Fibroblast of lung (primary cell): ENCODE data around the gene SFTPB. TPM values are rescaled to one million over a fixed set of nuclear protein-coding genes. Genes with fewer than 3 reads are reported as not detected.

ENCODE experiments used
- DNase-seq, 2 donors: peaks; one replicate each; pipeline versions ENCODE4 v3.0.0 to v3.0.0-alpha.2; 2010; ENCODE audit warnings: low read depth in 2 of 2
- H2AFZ ChIP-seq: 2 replicates; pipeline ENCODE4 v1.5.1; 2012; ENCODE audit warnings: low read length, control low read depth, inconsistent platforms
- H3K27ac ChIP-seq: 2 replicates; pipeline ENCODE4 v1.5.1; 2011; ENCODE audit warnings: low read length, control low read depth; ENCODE audit not compliant: insufficient read depth
- H3K27me3 ChIP-seq: 2 replicates; pipeline ENCODE4 v1.5.1; 2011; ENCODE audit warnings: mild to moderate bottlenecking, low read length; ENCODE audit not compliant: control insufficient read depth, insufficient read depth
- H3K36me3 ChIP-seq: 2 replicates; pipeline ENCODE4 v1.5.1; 2011; ENCODE audit warnings: low read length; ENCODE audit not compliant: control insufficient read depth, insufficient read depth
- H3K4me1 ChIP-seq: 2 replicates; pipeline ENCODE4 v1.5.1; 2011; ENCODE audit warnings: low read length; ENCODE audit not compliant: control insufficient read depth, insufficient read depth; ENCODE audit errors: extremely low read depth
- H3K4me2 ChIP-seq: 2 replicates; pipeline ENCODE4 v1.5.1; 2011; ENCODE audit warnings: low read length, control low read depth; ENCODE audit not compliant: insufficient read depth; ENCODE audit errors: extremely low read depth
- H3K4me3 ChIP-seq, 4 experiments: fragments of 200-600 bp in 1 of 4; sonication (generic) in 1 of 4; replicated peaks in 1 of 4; 2 replicates each; pipeline ENCODE4 v1.5.1; 2011 to 2016; ENCODE audit warnings: low read length in 4 of 4, low read depth in 3 of 4, mild to moderate bottlenecking in 3 of 4, control low read depth in 2 of 4, inconsistent platforms in 1 of 4, mixed read lengths in 1 of 4; ENCODE audit not compliant: insufficient read depth in 1 of 4; ENCODE audit errors: control extremely low read depth in 1 of 4
- H3K79me2 ChIP-seq: 2 replicates; pipeline ENCODE4 v1.5.1; 2012; ENCODE audit warnings: mild to moderate bottlenecking, low read length, inconsistent platforms; ENCODE audit not compliant: control insufficient read depth, insufficient read depth
- H3K9ac ChIP-seq: 2 replicates; pipeline ENCODE4 v1.5.1; 2011; ENCODE audit warnings: mild to moderate bottlenecking, low read length, control low read depth; ENCODE audit not compliant: insufficient read depth
- H3K9me3 ChIP-seq: 2 replicates; pipeline ENCODE4 v1.5.1; 2012; ENCODE audit warnings: low read depth, low read length; ENCODE audit not compliant: control insufficient read depth, insufficient read depth
- H4K20me1 ChIP-seq: 2 replicates; pipeline ENCODE4 v1.5.1; 2011; ENCODE audit warnings: low read length; ENCODE audit not compliant: control insufficient read depth, insufficient read depth; ENCODE audit errors: extremely low read depth
- EZH2 ChIP-seq: IDR thresholded peaks from 2 replicates; pipeline ENCODE4 v1.5.1; 2012; ENCODE audit warnings: low read length, control low read depth, mild to moderate bottlenecking; ENCODE audit errors: missing control alignments
- polyA plus RNA-seq, 2 donors: library from polyadenylated mRNA; depleted of rRNA in 1 of 2; stranded (reverse) in 1 of 2; unstranded in 1 of 2; fragments of >200 nt; gene quantifications; 2 replicates each; pipeline ENCODE4 v1.2.1, GENCODE V29; 2011 to 2012; ENCODE audit warnings: missing spikeins in 1 of 2
- total RNA-seq: library from RNA; depleted of rRNA; stranded (reverse); fragments of >200 nt; gene quantifications from 2 replicates; pipeline ENCODE4 v1.2.1, GENCODE V29; 2014
- TF ChIP-seq, protein P1 (sequence below), 2 donors: IDR thresholded peaks in 1 of 2; conservative IDR thresholded peaks in 1 of 2; 1 replicate in 1 of 2; 2 replicates in 1 of 2; pipeline ENCODE4 v1.5.1; 2011 to 2012; ENCODE audit warnings: low read length in 2 of 2, control low read depth in 1 of 2, inconsistent platforms in 1 of 2, low read depth in 1 of 2, mild to moderate bottlenecking in 1 of 2

SFTPB gene
- total and polyA plus RNA-seq, 2 donors (not counting 1 experiment from before 2014, with no cell fraction given): not detected

DNA sequence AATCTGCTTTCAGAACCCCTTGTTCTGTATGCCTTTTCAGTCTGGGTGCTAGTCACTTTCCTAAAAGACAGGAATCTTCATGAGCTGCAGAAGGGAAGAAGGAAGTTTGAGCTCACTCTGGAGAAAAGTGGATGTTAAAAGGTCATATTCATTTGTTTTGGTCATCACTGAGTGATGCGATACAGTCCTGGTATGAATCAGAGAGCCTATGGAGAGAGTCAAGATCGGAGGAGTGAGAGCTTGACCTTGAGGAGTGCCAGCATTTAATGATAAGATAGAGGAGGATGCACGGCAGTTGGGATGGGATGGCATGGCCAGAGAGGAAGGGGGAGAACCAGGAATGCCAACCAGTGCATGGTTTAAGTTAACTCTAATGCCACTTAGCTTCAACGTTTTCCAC, 32.4 kb downstream of the SFTPB start:
- Histone ChIP-seq H3K4me2 (no peak overlapping the region), H3K27me3 (no peaks in the 10 kb centered on the region), H2AFZ (no peak overlapping the region), H3K27ac (no peak overlapping the region), H3K4me3 (no peak overlapping the region), H3K9me3 (no peaks in the 10 kb centered on the region), H3K9ac (no peak overlapping the region), H3K36me3 (peaks cover 19% of the 10 kb centered on the region), H3K79me2 (peaks cover 3% of the 10 kb centered on the region), H4K20me1 (no peaks in the 10 kb centered on the region), H3K4me1 (no peaks in the 10 kb centered on the region)
- TF ChIP-seq, protein P1, sequence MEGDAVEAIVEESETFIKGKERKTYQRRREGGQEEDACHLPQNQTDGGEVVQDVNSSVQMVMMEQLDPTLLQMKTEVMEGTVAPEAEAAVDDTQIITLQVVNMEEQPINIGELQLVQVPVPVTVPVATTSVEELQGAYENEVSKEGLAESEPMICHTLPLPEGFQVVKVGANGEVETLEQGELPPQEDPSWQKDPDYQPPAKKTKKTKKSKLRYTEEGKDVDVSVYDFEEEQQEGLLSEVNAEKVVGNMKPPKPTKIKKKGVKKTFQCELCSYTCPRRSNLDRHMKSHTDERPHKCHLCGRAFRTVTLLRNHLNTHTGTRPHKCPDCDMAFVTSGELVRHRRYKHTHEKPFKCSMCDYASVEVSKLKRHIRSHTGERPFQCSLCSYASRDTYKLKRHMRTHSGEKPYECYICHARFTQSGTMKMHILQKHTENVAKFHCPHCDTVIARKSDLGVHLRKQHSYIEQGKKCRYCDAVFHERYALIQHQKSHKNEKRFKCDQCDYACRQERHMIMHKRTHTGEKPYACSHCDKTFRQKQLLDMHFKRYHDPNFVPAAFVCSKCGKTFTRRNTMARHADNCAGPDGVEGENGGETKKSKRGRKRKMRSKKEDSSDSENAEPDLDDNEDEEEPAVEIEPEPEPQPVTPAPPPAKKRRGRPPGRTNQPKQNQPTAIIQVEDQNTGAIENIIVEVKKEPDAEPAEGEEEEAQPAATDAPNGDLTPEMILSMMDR (conservative IDR thresholded peaks at IDR 0.05 in 1 of 2, IDR thresholded peaks at IDR 0.05 in 1 of 2; ENCODE audit: low read depth in 1 of 2, low read length in 2 of 2): no peak
- TF ChIP-seq EZH2: no peak
- DNase-seq: no peak

DNA sequence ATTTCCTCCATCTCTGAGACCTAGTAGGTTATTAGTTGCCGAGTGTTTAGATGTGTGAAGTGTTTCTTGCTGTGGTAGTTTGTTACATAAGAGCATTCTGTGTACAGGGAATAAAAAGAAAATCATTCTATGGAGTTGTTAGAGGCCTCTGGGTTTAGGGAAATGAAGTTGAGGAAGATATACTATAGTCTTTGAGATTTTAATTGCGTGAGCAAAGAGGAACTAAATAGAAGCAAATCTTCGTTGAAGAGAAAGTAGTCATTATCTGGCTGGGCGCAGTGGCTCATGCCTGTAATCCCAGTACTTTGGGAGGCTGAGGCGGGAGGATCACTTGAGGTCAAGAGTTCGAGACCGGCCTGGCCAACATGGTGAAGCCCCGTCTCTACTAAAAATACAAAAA, 33.0 kb downstream of the SFTPB start:
- no peak overlapping the region for H3K4me3 ChIP-seq
- no peaks in the 10 kb centered on the region for H3K9me3 ChIP-seq
- H3K36me3 ChIP-seq: peaks cover 20% of the 10 kb centered on the region
- no peak overlapping the region for H3K4me2 ChIP-seq
- DNase-seq: no peak
- no peaks in the 10 kb centered on the region for H3K4me1 ChIP-seq
- TF ChIP-seq EZH2: no peak
- TF ChIP-seq, protein P1 (conservative IDR thresholded peaks at IDR 0.05 in 1 of 2, IDR thresholded peaks at IDR 0.05 in 1 of 2; ENCODE audit: low read depth in 1 of 2, low read length in 2 of 2): no peak
- peaks cover 3% of the 10 kb centered on the region for H3K79me2 ChIP-seq
- H3K27ac ChIP-seq: no peak overlapping the region
- H2AFZ ChIP-seq: no peak overlapping the region
- no peaks in the 10 kb centered on the region for H4K20me1 ChIP-seq
- no peak overlapping the region for H3K9ac ChIP-seq
- H3K27me3 ChIP-seq: no peaks in the 10 kb centered on the region

DNA sequence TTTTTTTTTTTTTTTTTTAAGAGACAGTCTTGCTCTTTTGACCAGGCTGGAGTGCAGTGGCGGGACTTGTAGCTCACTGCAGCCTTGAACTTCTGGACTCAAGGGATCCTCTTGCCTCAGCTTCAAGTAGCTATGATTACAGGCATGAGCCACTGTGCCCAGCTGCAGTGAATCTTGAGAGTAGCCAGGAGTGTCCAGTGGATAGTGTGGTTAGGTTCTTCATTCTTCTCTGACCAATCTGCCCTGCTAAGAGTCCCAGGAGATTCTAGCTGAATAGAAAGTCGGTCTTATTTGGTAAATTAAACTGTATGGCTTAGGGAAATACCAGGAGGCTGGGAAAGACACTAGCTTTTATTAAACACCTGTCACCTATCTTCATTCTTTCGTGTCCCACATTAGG, 36.7 kb downstream of the SFTPB start:
- Histone ChIP-seq H3K36me3 (peaks cover 15% of the 10 kb centered on the region), H3K79me2 (peaks cover 3% of the 10 kb centered on the region), H3K27me3 (no peaks in the 10 kb centered on the region), H4K20me1 (no peaks in the 10 kb centered on the region), H3K4me3 (no peak overlapping the region), H3K4me2 (no peak overlapping the region), H3K9ac (no peak overlapping the region), H3K4me1 (no peaks in the 10 kb centered on the region), H2AFZ (no peak overlapping the region), H3K27ac (no peak overlapping the region), H3K9me3 (no peaks in the 10 kb centered on the region)
- DNase-seq: no peak
- TF ChIP-seq, protein P1 (conservative IDR thresholded peaks at IDR 0.05 in 1 of 2, IDR thresholded peaks at IDR 0.05 in 1 of 2; ENCODE audit: low read depth in 1 of 2, low read length in 2 of 2): no peak
- no peak for TF ChIP-seq EZH2
